ENCODE results near the gene PDE4B.

GRCh38 chr1:66266756-66267155, 474.1 kb downstream of the PDE4B start:
- TF ChIP-seq EZH2 (IDR thresholded peaks at IDR 0.05; ENCODE audit: borderline replicate concordance, insufficient read depth, low read length, poor library complexity, severe bottlenecking) (no peak), EP300 (conservative IDR thresholded peaks at IDR 0.05; ENCODE audit: poor library complexity, severe bottlenecking) (no peak), POLR2AphosphoS5 (IDR thresholded peaks at IDR 0.05) (no peak), CTCF (IDR thresholded peaks at IDR 0.05; ENCODE audit: poor library complexity, severe bottlenecking) (no peak), SMC3 (conservative IDR thresholded peaks at IDR 0.05; ENCODE audit: poor library complexity) (no peak), REST (IDR thresholded peaks at IDR 0.05; ENCODE audit: borderline replicate concordance) (no peak), RAD21 (conservative IDR thresholded peaks at IDR 0.05) (no peak)

Data from neural cell (in vitro differentiated cells).